ENCODE data around the gene ALDOC.

DNA sequence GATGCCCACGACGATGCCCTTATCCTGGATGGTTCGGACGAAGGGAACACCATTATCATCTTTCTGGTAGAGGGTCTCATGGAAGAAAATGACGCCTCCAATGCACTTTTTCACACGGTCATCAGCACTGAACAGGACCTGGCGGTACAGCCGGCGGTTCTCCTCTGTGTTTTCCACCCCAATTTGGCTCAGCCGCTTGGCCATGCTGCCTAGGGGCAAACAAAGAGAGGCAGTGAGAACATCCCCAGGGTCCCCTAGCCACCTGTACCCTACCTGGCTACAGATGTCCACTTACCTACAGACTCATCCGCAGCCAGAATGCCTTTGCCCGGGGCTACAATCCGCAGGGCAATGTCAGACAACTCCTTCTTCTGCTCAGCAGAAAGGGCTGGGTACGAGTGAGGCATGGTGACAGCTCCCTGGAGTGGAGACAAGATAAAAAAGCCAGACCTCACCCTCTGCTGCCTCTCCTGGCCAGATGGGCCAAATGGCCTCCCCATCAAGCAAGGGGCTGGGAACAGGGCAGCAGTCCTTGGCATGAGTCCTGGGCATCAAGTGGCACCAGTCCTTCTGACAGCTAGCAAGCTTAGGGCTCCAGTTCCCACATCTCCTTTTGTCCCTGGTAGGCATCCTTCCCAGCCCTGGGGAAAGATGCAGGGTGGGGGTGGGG lies 1.4 kb downstream of the ALDOC start:
- no peak for TF ChIP-seq EZH2 (IDR thresholded peaks at IDR 0.05; ENCODE audit: insufficient read depth, low read length)
- TF ChIP-seq, protein P1, sequence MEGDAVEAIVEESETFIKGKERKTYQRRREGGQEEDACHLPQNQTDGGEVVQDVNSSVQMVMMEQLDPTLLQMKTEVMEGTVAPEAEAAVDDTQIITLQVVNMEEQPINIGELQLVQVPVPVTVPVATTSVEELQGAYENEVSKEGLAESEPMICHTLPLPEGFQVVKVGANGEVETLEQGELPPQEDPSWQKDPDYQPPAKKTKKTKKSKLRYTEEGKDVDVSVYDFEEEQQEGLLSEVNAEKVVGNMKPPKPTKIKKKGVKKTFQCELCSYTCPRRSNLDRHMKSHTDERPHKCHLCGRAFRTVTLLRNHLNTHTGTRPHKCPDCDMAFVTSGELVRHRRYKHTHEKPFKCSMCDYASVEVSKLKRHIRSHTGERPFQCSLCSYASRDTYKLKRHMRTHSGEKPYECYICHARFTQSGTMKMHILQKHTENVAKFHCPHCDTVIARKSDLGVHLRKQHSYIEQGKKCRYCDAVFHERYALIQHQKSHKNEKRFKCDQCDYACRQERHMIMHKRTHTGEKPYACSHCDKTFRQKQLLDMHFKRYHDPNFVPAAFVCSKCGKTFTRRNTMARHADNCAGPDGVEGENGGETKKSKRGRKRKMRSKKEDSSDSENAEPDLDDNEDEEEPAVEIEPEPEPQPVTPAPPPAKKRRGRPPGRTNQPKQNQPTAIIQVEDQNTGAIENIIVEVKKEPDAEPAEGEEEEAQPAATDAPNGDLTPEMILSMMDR (IDR thresholded peaks at IDR 0.05; ENCODE audit: insufficient read depth, low read depth, low read length): no peak

All from astrocyte (in vitro differentiated cells and primary cell).